CD4-positive, alpha-beta T cell (primary cell): ENCODE measurements around the gene PYHIN1. TPM values are rescaled to one million over a fixed set of nuclear protein-coding genes. Genes with fewer than 3 reads are reported as not detected.

ENCODE experiments used
- ATAC-seq: fragments of 200-7000 bp; cut with Tn5 transposase; one replicate; pipeline ENCODE4 v1.10.0; 2022; ENCODE audit warnings: mild to moderate bottlenecking; ENCODE audit not compliant: poor library complexity
- CTCF ChIA-PET: fragments of 350-600 bp; sonication (Branson Sonifier 250); formaldehyde crosslinking; loops from one replicate; lab custom pipeline; 2021; ENCODE audit warnings: antibody characterized with exemption, inconsistent platforms; lab: Charles Lee
- POLR2A ChIA-PET: fragments of 350-600 bp; sonication (Branson Sonifier 250); formaldehyde crosslinking; loops from one replicate; lab custom pipeline; 2021; ENCODE audit warnings: antibody characterized with exemption, inconsistent platforms; lab: Charles Lee
- DNase-seq, 14 experiments: peaks; one replicate each; pipeline ENCODE4 v3.0.0-alpha.2; 2013 to 2020; ENCODE audit warnings: mixed read lengths in 2 of 14
- H3K27ac ChIP-seq, 2 donors: one replicate each; pipeline versions ENCODE4 v1.5.1 to v1.7.0; 2013; ENCODE audit warnings: low read length in 2 of 2, low read depth in 1 of 2, mild to moderate bottlenecking in 1 of 2
- H3K27me3 ChIP-seq, 2 experiments: 1 replicate in 1 of 2; 2 replicates in 1 of 2; pipeline versions ENCODE4 v1.6.1 to v1.7.0; 2013; ENCODE audit warnings: low read length in 2 of 2, control low read depth in 1 of 2, mild to moderate bottlenecking in 1 of 2, moderate library complexity in 1 of 2; ENCODE audit not compliant: insufficient read depth in 2 of 2, control insufficient read depth in 1 of 2
- H3K36me3 ChIP-seq: one replicate; pipeline ENCODE4 v1.6.1; 2013; ENCODE audit warnings: low read length, control low read depth; ENCODE audit not compliant: insufficient read depth
- H3K4me1 ChIP-seq: one replicate; pipeline ENCODE4 v1.6.1; 2013; ENCODE audit warnings: low read length, control low read depth; ENCODE audit not compliant: insufficient read depth
- H3K4me3 ChIP-seq: one replicate; pipeline ENCODE4 v1.5.1; 2013; ENCODE audit warnings: mild to moderate bottlenecking, low read length, moderate library complexity
- H3K9me3 ChIP-seq, 2 experiments: 1 replicate in 1 of 2; 2 replicates in 1 of 2; pipeline versions ENCODE4 v1.6.1 to v1.7.0; 2013; ENCODE audit warnings: low read length in 2 of 2, mild to moderate bottlenecking in 2 of 2, control low read depth in 1 of 2, moderate library complexity in 1 of 2; ENCODE audit not compliant: control insufficient read depth in 1 of 2, insufficient read depth in 1 of 2
- H3K27ac Mint-ChIP-seq: one replicate; pipeline ENCODE4 v1.8.0; 2020; ENCODE audit warnings: mixed read lengths
- H3K27me3 Mint-ChIP-seq: one replicate; pipeline ENCODE4 v1.8.0; 2021; ENCODE audit warnings: mixed read lengths
- H3K36me3 Mint-ChIP-seq: one replicate; pipeline ENCODE4 v1.8.0; 2021; ENCODE audit warnings: low read depth, mixed read lengths
- H3K4me1 Mint-ChIP-seq: one replicate; pipeline ENCODE4 v1.8.0; 2021; ENCODE audit warnings: low read depth, mixed read lengths
- H3K4me3 Mint-ChIP-seq: one replicate; pipeline ENCODE4 v1.8.0; 2020; ENCODE audit warnings: mild to moderate bottlenecking, mixed read lengths
- H3K9me3 Mint-ChIP-seq: one replicate; pipeline ENCODE4 v1.8.0; 2020; ENCODE audit warnings: mixed read lengths
- intact Hi-C, 2 experiments: fragments of 100-400 bp; cut with DNase I in 1 of 2; cut with micrococcal nuclease in 1 of 2; formaldehyde crosslinking; loops; one replicate each; pipeline versions ENCODE4 v1.15.1 to v1.9.0; 2023 to 2025; cut with DNase I, micrococcal nuclease
- total RNA-seq, 174 experiments: library from RNA in 2 of 174; stranded (reverse) in 2 of 174; gene quantifications; one replicate each; pipeline ENCODE4 v1.2.3 and lab custom pipeline; 2021 to 2026
- TF ChIP-seq, protein P1 (sequence below): fragments of 200-600 bp; IDR thresholded peaks from one replicate; pipeline ENCODE4 v1.8.0; 2022; ENCODE audit warnings: antibody characterized with exemption, mild to moderate bottlenecking

PYHIN1 gene
- total RNA-seq, 2 experiments from 2014 or later = 15.2 to 16.2 TPM

DNA sequence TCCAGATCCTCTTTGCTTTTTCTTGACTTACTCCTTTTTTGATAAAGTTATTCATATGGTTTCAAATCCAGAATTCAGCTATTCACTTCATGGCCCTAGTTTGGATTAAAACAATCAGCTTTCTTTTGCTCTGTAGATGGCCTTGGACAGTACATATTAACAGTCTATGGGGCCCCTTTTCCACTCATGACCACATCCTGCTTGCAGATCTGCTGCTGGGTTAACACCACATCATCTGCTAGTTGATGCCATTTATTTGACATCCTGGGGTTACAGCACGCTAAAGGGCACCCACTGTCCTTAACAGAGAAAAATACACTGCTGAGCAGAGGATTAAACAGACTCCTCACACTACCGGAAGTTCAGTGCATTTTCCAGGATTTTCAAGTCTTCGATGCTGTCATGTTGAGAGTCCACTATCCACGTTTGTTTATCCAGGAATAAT is 77.4 kb downstream of the PYHIN1 start:
- Histone ChIP-seq H3K4me1 (peaks cover 20% of the 10 kb centered on the region), H3K27me3 (no peaks in the 10 kb centered on the region), H3K9me3 (no peaks in the 10 kb centered on the region), H3K27ac (peak overlapping the region; percentile 72 to 92), H3K36me3 (no peaks in the 10 kb centered on the region), H3K4me3 (peak overlapping the region; percentile 69)
- peaks cover 28% of the 10 kb centered on the region for H3K36me3 Mint-ChIP-seq
- H3K4me3 Mint-ChIP-seq = peak overlapping the region; percentile 98
- DNase-seq (peak in 12 of 14 experiments; percentile 11 to 92 (median 54)), ATAC-seq (peak; percentile 51)
- peaks cover 55% of the 10 kb centered on the region for H3K4me1 Mint-ChIP-seq
- POLR2A ChIA-PET = interaction anchor here (0.8 to 3.1 kb wide), 8 partner anchors 11 to 915 kb away, joined by 3 to 29 read pairs (median 8); partner anchors contain the start of gene AIM2
- no peaks in the 10 kb centered on the region for H3K27me3 Mint-ChIP-seq
- intact Hi-C loops = loop anchor here (5.0 to 10.0 kb wide), 2 partner anchors 69 to 1014 kb away; partner anchors contain the start of genes AIM2 (in 1 of the 2) and KIRREL1 (in 1 of the 2)
- CTCF ChIA-PET = no interaction called here
- peak overlapping the region; percentile 96 for H3K27ac Mint-ChIP-seq
- H3K9me3 Mint-ChIP-seq = no peaks in the 10 kb centered on the region
- TF ChIP-seq, protein P1, sequence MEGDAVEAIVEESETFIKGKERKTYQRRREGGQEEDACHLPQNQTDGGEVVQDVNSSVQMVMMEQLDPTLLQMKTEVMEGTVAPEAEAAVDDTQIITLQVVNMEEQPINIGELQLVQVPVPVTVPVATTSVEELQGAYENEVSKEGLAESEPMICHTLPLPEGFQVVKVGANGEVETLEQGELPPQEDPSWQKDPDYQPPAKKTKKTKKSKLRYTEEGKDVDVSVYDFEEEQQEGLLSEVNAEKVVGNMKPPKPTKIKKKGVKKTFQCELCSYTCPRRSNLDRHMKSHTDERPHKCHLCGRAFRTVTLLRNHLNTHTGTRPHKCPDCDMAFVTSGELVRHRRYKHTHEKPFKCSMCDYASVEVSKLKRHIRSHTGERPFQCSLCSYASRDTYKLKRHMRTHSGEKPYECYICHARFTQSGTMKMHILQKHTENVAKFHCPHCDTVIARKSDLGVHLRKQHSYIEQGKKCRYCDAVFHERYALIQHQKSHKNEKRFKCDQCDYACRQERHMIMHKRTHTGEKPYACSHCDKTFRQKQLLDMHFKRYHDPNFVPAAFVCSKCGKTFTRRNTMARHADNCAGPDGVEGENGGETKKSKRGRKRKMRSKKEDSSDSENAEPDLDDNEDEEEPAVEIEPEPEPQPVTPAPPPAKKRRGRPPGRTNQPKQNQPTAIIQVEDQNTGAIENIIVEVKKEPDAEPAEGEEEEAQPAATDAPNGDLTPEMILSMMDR = no peak

DNA sequence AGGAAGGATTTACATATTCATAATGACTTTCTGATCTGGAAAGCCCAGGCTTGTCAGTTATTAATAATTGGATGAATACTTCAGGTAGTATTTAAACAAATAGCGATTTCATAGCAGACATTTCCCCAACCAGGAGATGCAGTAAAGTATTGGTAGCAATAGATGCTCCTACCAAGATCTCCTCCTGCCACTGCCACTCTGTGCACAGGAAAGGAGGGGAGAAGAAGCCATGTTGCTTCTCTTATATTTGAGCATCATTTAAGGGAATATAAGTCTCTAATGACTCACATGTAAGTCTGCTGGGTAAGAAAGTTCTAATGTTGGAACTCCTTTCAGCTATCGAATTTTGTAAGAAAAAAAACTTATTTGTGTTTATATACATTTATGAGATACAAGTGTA is 77.9 kb downstream of the PYHIN1 start:
- H3K36me3 Mint-ChIP-seq = peaks cover 33% of the 10 kb centered on the region
- peaks cover 25% of the 10 kb centered on the region for H3K4me1 ChIP-seq
- peaks cover 61% of the 10 kb centered on the region for H3K4me1 Mint-ChIP-seq
- ATAC-seq (peak; percentile 19), DNase-seq (peak in 4 of 14 experiments; percentile 22 to 39 (median 30))
- H3K36me3 ChIP-seq = peaks cover 1% of the 10 kb centered on the region
- H3K9me3 Mint-ChIP-seq = no peaks in the 10 kb centered on the region
- H3K27ac Mint-ChIP-seq = peak overlapping the region; percentile 96
- H3K4me3 Mint-ChIP-seq = peak overlapping the region; percentile 98
- TF ChIP-seq, protein P1 = no peak
- ChIA-PET CTCF (interaction anchor here (1.0 to 1.7 kb wide), 2 partner anchors 11 to 59 kb away, joined by 3 to 6 read pairs; no protein-coding TSS in a partner anchor), POLR2A (interaction anchor here (0.8 to 3.1 kb wide), 9 partner anchors 11 to 888 kb away, joined by 3 to 29 read pairs (median 4); partner anchors contain the start of gene AIM2)
- H3K27me3 ChIP-seq = no peaks in the 10 kb centered on the region
- intact Hi-C loops = loop anchor here (5.0 to 10.0 kb wide), 2 partner anchors 68 to 1014 kb away; partner anchors contain the start of genes AIM2 (in 1 of the 2) and KIRREL1 (in 1 of the 2)
- H3K27me3 Mint-ChIP-seq = no peaks in the 10 kb centered on the region
- H3K27ac ChIP-seq = peak overlapping the region; percentile 72 to 92
- H3K9me3 ChIP-seq = no peaks in the 10 kb centered on the region
- H3K4me3 ChIP-seq = peak overlapping the region; percentile 69

DNA sequence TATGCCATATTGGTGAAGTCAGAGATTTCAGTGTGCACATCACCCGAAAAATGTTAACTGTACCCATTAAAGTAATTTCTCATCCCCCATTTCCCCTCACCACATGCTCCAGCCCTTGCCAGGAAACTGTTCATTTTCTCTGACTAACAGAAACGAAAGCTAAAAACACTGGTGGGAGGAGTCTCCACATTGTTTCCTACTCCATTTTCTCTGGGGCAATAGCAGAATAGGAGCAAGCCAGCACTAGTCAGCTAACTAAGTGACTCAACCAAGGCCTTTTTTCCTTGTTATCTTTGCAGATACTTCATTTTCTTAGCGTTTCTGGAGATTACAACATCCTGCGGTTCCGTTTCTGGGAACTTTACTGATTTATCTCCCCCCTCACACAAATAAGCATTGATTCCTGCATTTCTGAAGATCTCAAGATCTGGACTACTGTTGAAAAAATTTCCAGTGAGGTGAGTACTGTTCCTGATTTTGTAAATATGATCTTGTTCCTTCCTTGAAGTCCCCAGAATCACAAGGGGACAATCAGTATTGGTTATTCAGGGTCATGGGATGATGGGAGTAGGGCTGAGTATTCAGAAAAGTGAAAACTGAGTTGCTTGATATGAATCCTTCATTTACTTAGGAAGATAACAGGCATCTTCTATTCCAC is 78.5 kb downstream of the PYHIN1 start, which contains the start of gene IFI16:
Gene IFI16, plus strand, starts transcription at position 204 of the 658 bp plus-strand sequence. CDS start 4,774 bp downstream, outside the sequence.
- Mint-ChIP-seq H3K36me3 (peaks cover 38% of the 10 kb centered on the region), H3K4me1 (peaks cover 66% of the 10 kb centered on the region), H3K27me3 (no peaks in the 10 kb centered on the region), H3K4me3 (peak within 1 kb of the TSS; percentile 98), H3K9me3 (no peaks in the 10 kb centered on the region), H3K27ac (peak within 1 kb of the TSS; percentile 96)
- peaks cover 28% of the 10 kb centered on the region for H3K4me1 ChIP-seq
- TF ChIP-seq, protein P1 = no peak
- ChIA-PET CTCF (interaction anchor here (1.0 to 1.7 kb wide), 2 partner anchors 11 to 58 kb away, joined by 3 to 6 read pairs; no protein-coding TSS in a partner anchor), POLR2A (interaction anchor here (0.8 to 3.1 kb wide), 7 partner anchors 12 to 888 kb away, joined by 3 to 29 read pairs (median 9); partner anchors contain the start of gene AIM2)
- intact Hi-C loops = loop anchor here (5.0 to 10.0 kb wide), 3 partner anchors 57 to 1015 kb away; partner anchors contain the start of genes AIM2 (in 1 of the 2) and KIRREL1 (in 1 of the 2)
- peak; percentile 81 for ATAC-seq
- peaks cover 7% of the 10 kb centered on the region for H3K36me3 ChIP-seq
- H3K4me3 ChIP-seq = peak within 1 kb of the TSS; percentile 69
- H3K27ac ChIP-seq = peak within 1 kb of the TSS; percentile 72 to 92
- no peaks in the 10 kb centered on the region for H3K27me3 ChIP-seq
- DNase-seq = peak in 11 of 14 experiments; percentile 22 to 92 (median 55)
- no peaks in the 10 kb centered on the region for H3K9me3 ChIP-seq
